Body of pancreas (tissue), 4 donors: Measurements from ENCODE around the gene MKI67. TPM values are rescaled to one million over a fixed set of nuclear protein-coding genes. Genes with fewer than 3 reads are reported as not detected.
"Not testable (repeated sequence)": the region's sequence is repeated elsewhere in the genome, so short reads cannot be mapped to it uniquely, and the experiment has no call there.

Experiments used
- ATAC-seq: fragments of 150-250 bp; one replicate; pipeline ENCODE4 v1.9.1; 2016
- DNase-seq, 4 donors: peaks; one replicate each; pipeline ENCODE4 v3.0.0-alpha.2; 2019
- H3K27ac ChIP-seq, 4 donors: fragments of 200-600 bp; sonication (generic); 1 replicate in 3 of 4; 2 replicates in 1 of 4; pipeline versions ENCODE4 v1.5.1 to v1.6.1; 2016 to 2019; ENCODE audit warnings: mild to moderate bottlenecking in 1 of 4, mixed read lengths in 1 of 4, moderate library complexity in 1 of 4
- H3K27me3 ChIP-seq, 2 donors: fragments of 200-600 bp; sonication (generic); one replicate each; pipeline ENCODE4 v1.6.0; 2016; ENCODE audit warnings: mild to moderate bottlenecking in 1 of 2
- H3K36me3 ChIP-seq, 2 donors: fragments of 200-600 bp; sonication (generic); replicated peaks in 1 of 2; 2 replicates each; pipeline ENCODE4 v1.5.1; 2016; ENCODE audit warnings: low read depth in 2 of 2; ENCODE audit not compliant: insufficient read depth in 1 of 2
- H3K4me1 ChIP-seq: fragments of 200-600 bp; sonication (generic); one replicate; pipeline ENCODE4 v1.6.0; 2016
- H3K4me3 ChIP-seq, 2 donors: fragments of 200-600 bp; sonication (generic); 1 replicate in 1 of 2; 2 replicates in 1 of 2; pipeline ENCODE4 v1.5.1; 2016 to 2019
- H3K9me3 ChIP-seq, 3 donors: fragments of 200-600 bp; sonication (generic); 1 replicate in 2 of 3; 2 replicates in 1 of 3; pipeline ENCODE4 v1.5.1; 2016
- POLR2A ChIP-seq, 3 donors: fragments of 450-650 bp; IDR thresholded peaks; one replicate each; pipeline ENCODE4 v1.6.1; 2016; ENCODE audit warnings: antibody characterized with exemption in 3 of 3, mild to moderate bottlenecking in 2 of 3
- WGBS, 2 donors: methylation state at CpG; one replicate each; pipeline ENCODE4 v1.1.5; 2017; 5-methylcytosine and 5-hydroxymethylcytosine counted together
- intact Hi-C: fragments of 100-400 bp; cut with DNase I; formaldehyde crosslinking; loops from one replicate; pipeline ENCODE4 v1.15.1; 2023
- total RNA-seq, 2 donors: library from RNA; depleted of rRNA; stranded (reverse); fragments of >200 nt; gene quantifications; one replicate each; pipeline ENCODE4 v1.1.0, GENCODE V29; 2016
- TF ChIP-seq, protein P1 (sequence below), 7 experiments: fragments of 450-650 bp in 4 of 7; fragments of 200-600 bp in 3 of 7; sonication (generic) in 3 of 7; IDR thresholded peaks; one replicate each; pipeline ENCODE4 v1.5.1; 2016 to 2019; ENCODE audit warnings: antibody characterized with exemption in 7 of 7

MKI67 gene
- total RNA-seq, 2 donors from 2014 or later, result under 0.01 to 0.33 TPM

DNA sequence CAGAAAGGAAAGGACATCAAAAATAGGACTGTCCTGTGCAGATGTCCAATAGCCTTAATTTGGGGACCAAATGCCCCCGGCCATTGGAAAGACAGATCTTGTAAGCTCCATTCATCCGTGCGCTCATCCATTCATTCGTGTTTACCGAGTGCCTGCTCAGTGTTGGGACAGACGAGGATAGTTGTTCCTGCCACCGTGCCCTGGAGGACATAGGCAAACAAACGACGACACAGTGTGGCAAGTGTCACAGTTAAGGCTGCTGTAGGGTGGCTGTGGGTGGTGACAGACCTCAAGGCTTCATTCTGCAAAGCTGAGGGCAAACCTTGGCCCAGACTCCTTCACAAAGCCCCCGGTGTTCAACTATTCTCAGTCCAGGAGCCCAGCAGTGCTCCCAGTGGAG lies 27.6 kb downstream of the MKI67 start:
- TF ChIP-seq, protein P1, sequence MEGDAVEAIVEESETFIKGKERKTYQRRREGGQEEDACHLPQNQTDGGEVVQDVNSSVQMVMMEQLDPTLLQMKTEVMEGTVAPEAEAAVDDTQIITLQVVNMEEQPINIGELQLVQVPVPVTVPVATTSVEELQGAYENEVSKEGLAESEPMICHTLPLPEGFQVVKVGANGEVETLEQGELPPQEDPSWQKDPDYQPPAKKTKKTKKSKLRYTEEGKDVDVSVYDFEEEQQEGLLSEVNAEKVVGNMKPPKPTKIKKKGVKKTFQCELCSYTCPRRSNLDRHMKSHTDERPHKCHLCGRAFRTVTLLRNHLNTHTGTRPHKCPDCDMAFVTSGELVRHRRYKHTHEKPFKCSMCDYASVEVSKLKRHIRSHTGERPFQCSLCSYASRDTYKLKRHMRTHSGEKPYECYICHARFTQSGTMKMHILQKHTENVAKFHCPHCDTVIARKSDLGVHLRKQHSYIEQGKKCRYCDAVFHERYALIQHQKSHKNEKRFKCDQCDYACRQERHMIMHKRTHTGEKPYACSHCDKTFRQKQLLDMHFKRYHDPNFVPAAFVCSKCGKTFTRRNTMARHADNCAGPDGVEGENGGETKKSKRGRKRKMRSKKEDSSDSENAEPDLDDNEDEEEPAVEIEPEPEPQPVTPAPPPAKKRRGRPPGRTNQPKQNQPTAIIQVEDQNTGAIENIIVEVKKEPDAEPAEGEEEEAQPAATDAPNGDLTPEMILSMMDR (IDR thresholded peaks at IDR 0.05), result no peak
- TF ChIP-seq POLR2A (IDR thresholded peaks at IDR 0.05), result no peak
- no peaks in the 10 kb centered on the region for H3K27me3 ChIP-seq
- 85 to 88% methylated on average over 10 of the region's 10 CpGs for WGBS, 2 donors
- no peak for DNase-seq
- ATAC-seq, result no peak
- no peak overlapping the region for H3K27ac ChIP-seq
- intact Hi-C loops, result no loop called here
- no peaks in the 10 kb centered on the region for H3K9me3 ChIP-seq
- H3K36me3 ChIP-seq, result no peaks in the 10 kb centered on the region
- H3K4me1 ChIP-seq, result no peaks in the 10 kb centered on the region
- H3K4me3 ChIP-seq, result no peak overlapping the region

DNA sequence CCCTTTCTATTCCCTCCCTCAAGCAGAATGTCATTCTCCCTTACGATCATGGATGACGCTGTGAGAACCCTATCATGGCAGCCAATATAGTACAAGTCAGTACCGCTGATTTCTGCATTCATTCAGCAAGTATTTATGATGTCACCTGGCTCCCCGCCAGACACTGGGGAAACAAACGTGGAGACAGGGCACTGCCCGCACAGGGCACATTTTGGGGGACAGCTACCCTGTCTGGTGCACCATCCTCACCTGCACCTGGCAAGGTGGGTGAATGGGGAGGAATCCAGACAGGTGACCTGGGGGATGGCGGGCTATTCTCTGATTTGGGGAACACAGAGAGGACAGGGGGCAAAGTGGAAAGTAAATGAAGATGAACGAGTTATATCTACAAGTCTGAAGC lies 28.4 kb downstream of the MKI67 start:
- DNase-seq, result no peak
- intact Hi-C loops, result no loop called here
- ATAC-seq, result no peak
- Histone ChIP-seq H3K27ac (no peak overlapping the region), H3K4me1 (no peaks in the 10 kb centered on the region), H3K36me3 (no peaks in the 10 kb centered on the region), H3K27me3 (no peaks in the 10 kb centered on the region), H3K4me3 (no peak overlapping the region), H3K9me3 (no peaks in the 10 kb centered on the region)
- 86% methylated on average over 8 of the region's 8 CpGs for WGBS, 2 donors
- TF ChIP-seq POLR2A (IDR thresholded peaks at IDR 0.05), result no peak

DNA sequence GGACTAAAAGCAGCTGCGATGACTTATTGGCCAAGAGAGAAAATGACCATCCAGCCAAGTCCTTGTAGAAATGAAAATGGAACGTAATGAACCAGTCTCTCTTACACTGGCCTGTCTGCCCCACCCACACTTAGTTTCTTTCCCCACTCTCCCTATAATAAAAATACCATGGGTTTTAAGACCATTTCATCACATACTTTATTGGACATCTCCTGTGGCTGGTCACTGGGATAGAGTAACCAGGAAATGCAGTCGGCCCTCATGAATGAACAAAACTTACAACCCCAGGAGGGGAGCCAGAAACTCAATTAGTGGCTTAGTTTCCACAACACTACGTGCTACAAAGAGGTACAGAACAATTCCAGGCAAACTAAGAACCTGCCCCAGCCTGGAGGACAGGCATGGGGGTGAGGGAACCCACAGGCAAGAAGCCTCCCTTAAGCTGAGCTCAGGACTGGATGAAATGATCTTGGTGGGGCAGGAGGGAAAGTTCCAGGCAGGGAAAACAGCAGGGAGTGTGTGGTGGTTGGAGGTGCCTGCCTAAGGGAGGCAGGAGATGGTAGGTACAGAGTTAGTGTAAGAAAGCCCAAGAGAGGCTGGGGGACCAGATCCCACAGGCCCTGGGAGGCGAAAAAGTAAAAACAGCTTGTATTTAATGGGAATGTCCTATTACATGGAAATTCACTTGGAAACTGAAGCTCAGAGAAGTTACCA lies 29.6 kb downstream of the MKI67 start:
- no peak overlapping the region for H3K27ac ChIP-seq
- TF ChIP-seq, protein P1 (IDR thresholded peaks at IDR 0.05), result no peak
- TF ChIP-seq POLR2A (IDR thresholded peaks at IDR 0.05), result no peak
- no peaks in the 10 kb centered on the region for H3K36me3 ChIP-seq
- H3K9me3 ChIP-seq, result no peaks in the 10 kb centered on the region
- H3K27me3 ChIP-seq, result no peaks in the 10 kb centered on the region
- ATAC-seq (no peak), DNase-seq (no peak)
- WGBS, 2 donors, result 91 to 94% methylated on average over 5 of the region's 5 CpGs
- H3K4me3 ChIP-seq, result no peak overlapping the region
- no peaks in the 10 kb centered on the region for H3K4me1 ChIP-seq
- intact Hi-C loops, result no loop called here

DNA sequence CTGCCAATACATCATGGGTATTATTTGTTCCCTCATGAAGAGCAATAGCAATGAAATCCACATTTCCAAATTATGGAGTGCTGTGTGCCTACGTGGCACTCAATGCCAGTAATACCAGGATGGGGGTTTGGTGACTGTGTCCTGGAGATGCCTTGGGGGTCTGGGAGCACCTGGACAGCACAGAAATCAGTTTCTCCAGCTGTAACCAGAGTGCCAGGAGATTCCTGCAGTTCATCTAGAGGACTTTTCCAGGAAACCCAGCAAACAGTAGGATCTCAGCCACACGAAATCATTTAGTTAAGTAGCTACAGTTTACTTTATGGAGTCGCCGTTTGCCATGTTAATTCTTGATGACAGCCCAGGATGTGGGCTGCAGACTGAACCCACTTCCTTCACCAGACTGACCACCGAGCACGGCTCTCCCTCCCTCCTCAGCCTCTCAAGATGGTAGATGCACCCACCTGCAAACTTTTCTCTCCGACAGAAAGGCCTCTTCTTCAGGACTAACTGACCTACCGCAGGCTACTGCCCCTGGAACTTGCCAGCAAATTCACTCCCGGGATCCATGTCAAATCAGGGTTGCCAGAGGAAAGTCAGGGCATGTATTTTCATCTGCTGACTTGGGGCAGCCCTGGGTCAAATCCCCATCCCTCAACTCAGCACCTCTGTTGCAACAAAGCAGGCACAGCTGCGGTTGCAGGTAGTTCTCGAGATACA lies 30.3 kb downstream of the MKI67 start:
- no peak overlapping the region for H3K27ac ChIP-seq
- no peaks in the 10 kb centered on the region for H3K9me3 ChIP-seq
- ATAC-seq, result no peak
- intact Hi-C loops, result no loop called here
- WGBS, 2 donors, result 86 to 91% methylated on average over 11 of the region's 11 CpGs
- H3K4me1 ChIP-seq, result no peaks in the 10 kb centered on the region
- H3K4me3 ChIP-seq, result no peak overlapping the region
- no peak for DNase-seq
- no peaks in the 10 kb centered on the region for H3K27me3 ChIP-seq
- no peaks in the 10 kb centered on the region for H3K36me3 ChIP-seq
- no peak for TF ChIP-seq POLR2A (IDR thresholded peaks at IDR 0.05)
- TF ChIP-seq, protein P1 (IDR thresholded peaks at IDR 0.05), result no peak

DNA sequence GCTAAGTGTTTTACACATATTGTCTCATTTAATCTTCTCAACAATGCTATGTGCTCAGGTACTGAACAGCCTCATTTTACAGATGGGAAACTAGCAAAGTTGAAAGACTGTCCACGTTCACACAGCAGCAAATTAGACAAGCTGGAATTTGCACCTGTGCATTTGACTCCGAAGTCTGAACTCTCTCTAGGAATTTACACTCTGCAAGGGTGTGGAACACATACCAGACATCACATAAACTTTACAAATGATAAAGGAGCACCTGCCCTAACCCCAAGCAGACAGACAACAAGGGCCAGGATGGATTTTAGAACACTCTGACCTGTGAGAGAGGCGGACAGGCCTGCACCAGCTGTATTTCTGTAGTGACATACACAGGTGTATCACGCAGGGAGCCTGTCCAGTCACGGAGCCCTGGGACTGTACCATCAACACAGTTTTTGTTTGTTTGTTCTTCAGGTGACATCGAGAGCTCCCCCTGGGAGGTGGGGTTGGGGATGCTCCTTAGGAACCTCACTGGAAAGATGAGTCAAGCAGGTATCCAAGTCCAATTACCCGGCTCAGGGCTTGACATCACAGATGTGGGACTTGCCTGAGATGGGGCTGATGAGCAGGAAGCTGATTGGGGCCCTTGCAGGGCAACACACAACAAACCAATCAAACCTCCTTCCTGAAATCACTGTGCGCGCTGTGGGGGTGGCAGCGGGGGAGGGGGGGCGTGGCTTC lies 31.0 kb downstream of the MKI67 start:
- no peaks in the 10 kb centered on the region for H3K9me3 ChIP-seq
- H3K4me1 ChIP-seq, result no peaks in the 10 kb centered on the region
- no peak overlapping the region for H3K4me3 ChIP-seq
- no peak for ATAC-seq
- TF ChIP-seq, protein P1 (IDR thresholded peaks at IDR 0.05), result no peak
- TF ChIP-seq POLR2A (IDR thresholded peaks at IDR 0.05), result no peak
- H3K27me3 ChIP-seq, result no peaks in the 10 kb centered on the region
- 72 to 88% methylated on average over 10 to 11 of the region's 11 CpGs for WGBS, 2 donors
- intact Hi-C loops, result no loop called here
- no peak for DNase-seq
- H3K27ac ChIP-seq, result no peak overlapping the region
- H3K36me3 ChIP-seq, result no peaks in the 10 kb centered on the region

DNA sequence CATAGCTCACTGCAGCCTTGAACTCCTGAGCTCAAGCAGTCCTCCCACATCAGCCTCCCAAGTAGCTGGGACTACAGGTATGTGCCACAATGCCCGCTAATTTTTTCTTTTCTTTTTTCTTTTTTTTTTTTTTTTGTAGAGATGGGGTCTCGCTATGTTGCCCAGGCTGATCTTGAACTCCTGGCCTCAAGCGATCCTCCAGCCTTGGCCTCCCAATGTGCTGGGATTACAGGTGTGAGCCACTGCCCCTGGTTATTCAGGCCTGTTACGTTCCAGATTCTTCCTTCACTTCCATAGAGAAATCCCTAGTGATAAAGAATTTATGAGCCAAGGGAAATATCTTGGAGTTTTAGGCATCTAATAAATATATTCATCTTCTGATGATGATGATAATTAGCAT lies 31.6 kb downstream of the MKI67 start:
- H3K4me1 ChIP-seq, H3K27me3 ChIP-seq, H3K9me3 ChIP-seq, H3K27ac ChIP-seq, H3K4me3 ChIP-seq, intact Hi-C loops, DNase-seq, ATAC-seq, H3K36me3 ChIP-seq: not testable (repeated sequence)
- 96 to 98% methylated on average over 4 of the region's 4 CpGs for WGBS, 2 donors
